SK-N-SH (cell line): ENCODE data around the gene SDK1. TPM values are rescaled to one million over a fixed set of nuclear protein-coding genes. Genes with fewer than 3 reads are reported as not detected.

Experiments
- CTCF ChIA-PET: fragments of 300-600, 350-600 bp; formaldehyde crosslinking; extraction: SDS; loops from one replicate; lab custom pipeline; 2021; lab: Yijun Ruan, JAX
- POLR2A ChIA-PET: fragments of 350-600 bp; sonication (Branson Sonifier 250); formaldehyde crosslinking; extraction: SDS; loops from one replicate; lab custom pipeline; 2020; ENCODE audit warnings: antibody characterized with exemption, inconsistent platforms; lab: Yijun Ruan, JAX
- DNase-seq: peaks from one replicate; pipeline ENCODE4 v3.0.0; 2012
- H2AFZ ChIP-seq: fragments of 200-600 bp; sonication (generic); 2 replicates; pipeline ENCODE4 v1.8.1; 2016; ENCODE audit warnings: antibody characterized with exemption, mild to moderate bottlenecking, low read depth
- H3F3A ChIP-seq: fragments of 200-600 bp; sonication (generic); replicated peaks from 2 replicates; pipeline ENCODE3; 2016; ENCODE audit warnings: antibody characterized with exemption, mild to moderate bottlenecking; ENCODE audit not compliant: insufficient read depth
- H3K27ac ChIP-seq, 2 experiments: fragments of 200-500 bp in 1 of 2; fragments of 200-600 bp in 1 of 2; sonication (Bioruptor generic) in 1 of 2; sonication (generic), shearing (Covaris generic) in 1 of 2; 2 replicates each; pipeline versions ENCODE4 v1.5.1 to v1.6.1; 2014 to 2016; ENCODE audit warnings: low read depth in 2 of 2, inconsistent platforms in 1 of 2, low read length in 1 of 2, mild to moderate bottlenecking in 1 of 2, mixed read lengths in 1 of 2
- H3K27me3 ChIP-seq: fragments of 200-600 bp; sonication (generic), shearing (Covaris generic); 2 replicates; pipeline ENCODE4 v1.6.1; 2016; ENCODE audit warnings: mixed run types; ENCODE audit not compliant: insufficient read depth
- H3K36me3 ChIP-seq, 2 experiments: fragments of 200-500 bp in 1 of 2; fragments of 200-600 bp in 1 of 2; sonication (Bioruptor generic) in 1 of 2; sonication (generic) in 1 of 2; replicated peaks in 1 of 2; 2 replicates each; pipeline versions ENCODE3 to v1.5.1; 2014 to 2016; ENCODE audit warnings: low read length in 1 of 2, mild to moderate bottlenecking in 1 of 2; ENCODE audit not compliant: insufficient read depth in 2 of 2, control insufficient read depth in 1 of 2
- H3K4me1 ChIP-seq, 2 experiments: fragments of 200-500 bp in 1 of 2; fragments of 200-600 bp in 1 of 2; sonication (Bioruptor generic) in 1 of 2; sonication (generic), shearing (Covaris generic) in 1 of 2; 2 replicates each; pipeline versions ENCODE4 v1.5.1 to v1.6.1; 2014 to 2016; ENCODE audit warnings: low read depth in 1 of 2, low read length in 1 of 2, mixed run types in 1 of 2; ENCODE audit not compliant: insufficient read depth in 2 of 2, control insufficient read depth in 1 of 2
- H3K4me2 ChIP-seq: fragments of 200-600 bp; sonication (generic), shearing (Covaris generic); 2 replicates; pipeline ENCODE4 v1.6.1; 2017; ENCODE audit warnings: mixed run types
- H3K4me3 ChIP-seq, 2 experiments: fragments of 200-500 bp in 1 of 2; fragments of 200-600 bp in 1 of 2; sonication (Bioruptor generic) in 1 of 2; sonication (generic), shearing (Covaris generic) in 1 of 2; 2 replicates each; pipeline versions ENCODE4 v1.5.1 to v1.8.1; 2014 to 2016; ENCODE audit warnings: low read depth in 2 of 2, inconsistent platforms in 1 of 2, low read length in 1 of 2, mild to moderate bottlenecking in 1 of 2, mixed read lengths in 1 of 2, moderate library complexity in 1 of 2
- H3K79me2 ChIP-seq: fragments of 200-600 bp; sonication (generic); 2 replicates; pipeline ENCODE4 v1.8.1; 2017; ENCODE audit warnings: mild to moderate bottlenecking; ENCODE audit not compliant: insufficient read depth
- H3K9ac ChIP-seq: fragments of 200-600 bp; sonication (generic); 2 replicates; pipeline ENCODE4 v1.6.1; 2017; ENCODE audit warnings: mixed run types
- H3K9me2 ChIP-seq: fragments of 200-600 bp; sonication (generic); 2 replicates; pipeline ENCODE4 v1.6.1; 2017; ENCODE audit warnings: mixed run types
- H3K9me3 ChIP-seq: fragments of 200-600 bp; sonication (generic); 2 replicates; pipeline ENCODE4 v1.6.1; 2017; ENCODE audit warnings: mixed run types, mild to moderate bottlenecking, moderate library complexity
- H4K20me1 ChIP-seq: fragments of 200-600 bp; sonication (generic); 2 replicates; pipeline ENCODE4 v1.6.1; 2017; ENCODE audit warnings: mild to moderate bottlenecking, mixed run types; ENCODE audit not compliant: insufficient read depth
- ELF1 ChIP-seq: IDR thresholded peaks from 2 replicates; pipeline ENCODE4 v1.4.0; 2012
- EZH2phosphoT487 ChIP-seq: fragments of 200-600 bp; sonication (generic); IDR thresholded peaks from 2 replicates; pipeline ENCODE4 v1.6.1; 2017; ENCODE audit warnings: low read depth, mixed run types, mild to moderate bottlenecking, antibody characterized with exemption, moderate library complexity, borderline replicate concordance
- FOXM1 ChIP-seq: IDR thresholded peaks from 2 replicates; pipeline ENCODE4 v1.4.0; 2012; ENCODE audit warnings: low read depth, mild to moderate bottlenecking
- GABPA ChIP-seq: IDR thresholded peaks from 2 replicates; pipeline ENCODE4 v1.4.0; 2012; ENCODE audit warnings: low read depth, mild to moderate bottlenecking
- IRF3 ChIP-seq: fragments of 150-350 bp; IDR thresholded peaks from 2 replicates; pipeline ENCODE4 v1.6.1; 2016; ENCODE audit warnings: mild to moderate bottlenecking, low read depth, low read length
- NFIC ChIP-seq: IDR thresholded peaks from 2 replicates; pipeline ENCODE4 v1.4.0; 2012; ENCODE audit warnings: borderline replicate concordance
- PBX3 ChIP-seq: IDR thresholded peaks from 2 replicates; pipeline ENCODE4; 2012
- RCOR1 ChIP-seq: fragments of 150-350 bp; IDR thresholded peaks from 2 replicates; pipeline ENCODE4 v1.6.1; 2017; ENCODE audit warnings: antibody characterized with exemption, low read length
- REST ChIP-seq: IDR thresholded peaks from 2 replicates; pipeline ENCODE4 v1.6.1; 2012; ENCODE audit warnings: mild to moderate bottlenecking, low read depth, low read length, moderate library complexity
- RFX5 ChIP-seq: IDR thresholded peaks from 2 replicates; pipeline ENCODE4 v1.6.1; 2012; ENCODE audit warnings: mild to moderate bottlenecking, improper control_type of control experiment, low read length
- SIN3A ChIP-seq: IDR thresholded peaks from 2 replicates; pipeline ENCODE4 v1.6.1; 2012; ENCODE audit warnings: low read depth, mild to moderate bottlenecking, low read length, moderate library complexity, borderline replicate concordance
- TAF1 ChIP-seq: IDR thresholded peaks from 2 replicates; pipeline ENCODE4 v1.6.1; 2012; ENCODE audit warnings: low read depth, mild to moderate bottlenecking, low read length, moderate library complexity, borderline replicate concordance
- TCF12 ChIP-seq: IDR thresholded peaks from 2 replicates; pipeline ENCODE4 v1.4.0; 2012
- TEAD4 ChIP-seq: IDR thresholded peaks from 2 replicates; pipeline ENCODE4 v1.4.0; 2012; ENCODE audit warnings: mild to moderate bottlenecking, borderline replicate concordance; ENCODE audit not compliant: insufficient read depth
- YY1 ChIP-seq: IDR thresholded peaks from 2 replicates; pipeline ENCODE4 v1.4.0; 2012; ENCODE audit warnings: low read depth, mild to moderate bottlenecking
- WGBS: methylation state at CpG from one replicate; pipeline ENCODE4 v1.1.6; 2017; ENCODE audit warnings: low lambda C conversion rate; 5-methylcytosine and 5-hydroxymethylcytosine counted together
- polyA plus RNA-seq, 3 experiments: library from polyadenylated mRNA; depleted of rRNA; stranded (reverse); fragments of >200 nt; gene quantifications; 2 replicates each; pipeline ENCODE4 v1.2.3, GENCODE V29; 2012

SDK1 gene
- polyA plus RNA-seq, 1 of the 3 experiments (the other 2 are of a cell fraction), result 1.2 TPM

- no peaks in the 10 kb centered on the region for H3K27me3 ChIP-seq
- no peaks in the 10 kb centered on the region for H3F3A ChIP-seq
- H3K4me1 ChIP-seq, result peaks cover 0 to 5% of the 10 kb centered on the region in 2 experiments; a peak in 1 of 4 replicates
- no peak overlapping the region for H3K4me3 ChIP-seq
- H3K79me2 ChIP-seq, result no peaks in the 10 kb centered on the region
- no peak overlapping the region for H2AFZ ChIP-seq
- DNase-seq, result no peak
- 49% methylated on average over 9 of the region's 9 CpGs for WGBS
- H3K27ac ChIP-seq, result no peak overlapping the region
- ChIA-PET CTCF (interaction anchor here (1.3 kb wide), 1 partner anchor 11 kb away, joined by 4 read pairs; no protein-coding TSS in a partner anchor), POLR2A (no interaction called here)
- peaks cover 8% of the 10 kb centered on the region; the same call in 1 of the 2 replicates for H3K9me3 ChIP-seq
- H3K36me3 ChIP-seq, result no peaks in the 10 kb centered on the region
- H3K4me2 ChIP-seq, result no peak overlapping the region
- H3K9ac ChIP-seq, result no peak overlapping the region
- no peak for TF ChIP-seq ELF1
- no peaks in the 10 kb centered on the region for H4K20me1 ChIP-seq
- no peaks in the 10 kb centered on the region for H3K9me2 ChIP-seq
Observed at GRCh38 chr7:3574386-3574785, 273.3 kb downstream of the SDK1 start.

GRCh38 chr7:3575753-3576531 is 274.9 kb downstream of the SDK1 start:
- no peaks in the 10 kb centered on the region for H3K79me2 ChIP-seq
- H3K36me3 ChIP-seq, result no peaks in the 10 kb centered on the region
- no peak overlapping the region for H3K27ac ChIP-seq
- H3K4me1 ChIP-seq, result no peaks in the 10 kb centered on the region
- no peaks in the 10 kb centered on the region for H3F3A ChIP-seq
- H3K4me3 ChIP-seq, result no peak overlapping the region
- H3K4me2 ChIP-seq, result no peak overlapping the region
- no peaks in the 10 kb centered on the region for H3K9me2 ChIP-seq
- ChIA-PET CTCF (interaction anchor here (1.0 kb wide), 2 partner anchors 12 to 710 kb away, joined by 3 to 6 read pairs; no protein-coding TSS in a partner anchor), POLR2A (no interaction called here)
- WGBS, result 79% methylated on average over 7 of the region's 7 CpGs
- no peak for TF ChIP-seq NFIC
- no peak for TF ChIP-seq GABPA
- no peak for TF ChIP-seq TEAD4
- no peak for TF ChIP-seq RFX5
- no peak overlapping the region for H3K9ac ChIP-seq
- H2AFZ ChIP-seq, result no peak overlapping the region
- no peak for DNase-seq
- H4K20me1 ChIP-seq, result no peaks in the 10 kb centered on the region
- no peaks in the 10 kb centered on the region for H3K27me3 ChIP-seq
- H3K9me3 ChIP-seq, result peaks cover 8% of the 10 kb centered on the region; the same call in 1 of the 2 replicates

- Histone ChIP-seq H3K4me3 (no peak overlapping the region), H3K4me2 (no peak overlapping the region), H3K36me3 (no peaks in the 10 kb centered on the region), H3K27me3 (no peaks in the 10 kb centered on the region), H3K79me2 (no peaks in the 10 kb centered on the region), H3K9me2 (no peaks in the 10 kb centered on the region), H2AFZ (no peak overlapping the region), H4K20me1 (no peaks in the 10 kb centered on the region), H3K27ac (no peak overlapping the region), H3K9ac (no peak overlapping the region), H3K4me1 (no peaks in the 10 kb centered on the region), H3F3A (no peaks in the 10 kb centered on the region), H3K9me3 (peaks cover 8% of the 10 kb centered on the region; the same call in 1 of the 2 replicates)
- CTCF ChIA-PET, result no interaction called here
- POLR2A ChIA-PET, result no interaction called here
- DNase-seq, result no peak
- WGBS, result 57% methylated on average over 6 of the region's 6 CpGs
- TF ChIP-seq EZH2phosphoT487 (no peak), TEAD4 (no peak), RCOR1 (no peak), FOXM1 (no peak), TCF12 (no peak), TAF1 (no peak), REST (no peak), YY1 (no peak), SIN3A (no peak), IRF3 (no peak), PBX3 (no peak)
Observed at GRCh38 chr7:3578399-3578798, 277.3 kb downstream of the SDK1 start.
